K562 (cell line): ENCODE measurements around the gene PICK1. TPM values are rescaled to one million over a fixed set of nuclear protein-coding genes. Genes with fewer than 3 reads are reported as not detected.

Experiments
- ATAC-seq: fragments of 200-7000 bp; cut with Tn5 transposase; 3 replicates; pipeline ENCODE4 v1.9.1; 2020; ENCODE audit warnings: moderate library complexity
- BruUV-seq: library from RNA; stranded (reverse); fragments of 400-500 nt; replicated peaks from 2 replicates; lab custom pipeline; 2021; lab: Mats Ljungman, UMichigan
- CTCF ChIA-PET: fragments of 300-600 bp; formaldehyde crosslinking; extraction: SDS; loops from one replicate; lab custom pipeline; 2021; ENCODE audit warnings: low intra/inter-chr PET ratio; lab: Yijun Ruan, JAX
- POLR2A ChIA-PET: fragments of 300-600, 350-650 bp; sonication (Branson Sonifier 250); formaldehyde crosslinking; extraction: SDS; loops from one replicate; lab custom pipeline; 2021; ENCODE audit warnings: antibody characterized with exemption, inconsistent platforms; lab: Yijun Ruan, JAX
- DNase-seq, 4 experiments: peaks; one replicate each; pipeline versions ENCODE4 v3.0.0 to v3.0.0-alpha.2; 2011 to 2018; ENCODE audit warnings: low spot score in 3 of 4, mixed read lengths in 3 of 4; ENCODE audit errors: extremely low read depth in 1 of 4
- FAIRE-seq: peaks from 2 replicates; lab custom pipeline; 2011; peaks lifted over from hg19 to GRCh38; lab: Jason Lieb, UNC
- H2AFZ ChIP-seq: 2 replicates; pipeline ENCODE4 v1.6.0; 2011; ENCODE audit warnings: low read depth, low read length, control low read depth, inconsistent platforms
- H3K27ac ChIP-seq: fragments of 200-600 bp; 3 replicates; pipeline ENCODE4 v1.8.0; 2011; ENCODE audit warnings: low read depth, mild to moderate bottlenecking, control low read depth, inconsistent platforms, low read length, moderate library complexity, mixed read lengths; ENCODE audit errors: extremely low read depth
- H3K27me3 ChIP-seq, 2 experiments: fragments of 300-600 bp in 1 of 2; 2 replicates in 1 of 2; 3 replicates in 1 of 2; pipeline versions ENCODE4 v1.6.0 to v1.8.0; 2011; ENCODE audit warnings: inconsistent platforms in 2 of 2, low read length in 2 of 2, mild to moderate bottlenecking in 1 of 2, mixed read lengths in 1 of 2, moderate library complexity in 1 of 2; ENCODE audit not compliant: control insufficient read depth in 2 of 2, insufficient read depth in 2 of 2
- H3K36me3 ChIP-seq: fragments of 300-600 bp; 3 replicates; pipeline ENCODE4 v1.8.0; 2011; ENCODE audit warnings: mild to moderate bottlenecking, low read length, inconsistent platforms; ENCODE audit not compliant: control insufficient read depth, insufficient read depth
- H3K4me1 ChIP-seq, 2 experiments: fragments of 200-600 bp in 1 of 2; replicated peaks in 1 of 2; 2 replicates in 1 of 2; 3 replicates in 1 of 2; pipeline versions ENCODE4 v1.5.1 to v1.8.0; 2011; ENCODE audit warnings: inconsistent platforms in 2 of 2, low read length in 2 of 2, mild to moderate bottlenecking in 1 of 2, mixed read lengths in 1 of 2, moderate library complexity in 1 of 2; ENCODE audit not compliant: control insufficient read depth in 2 of 2, insufficient read depth in 2 of 2
- H3K4me2 ChIP-seq: 2 replicates; pipeline ENCODE4 v1.6.1; 2011; ENCODE audit warnings: low read length, control low read depth, inconsistent platforms, mixed read lengths; ENCODE audit not compliant: insufficient read depth
- H3K4me3 ChIP-seq: fragments of 200-600 bp; sonication (generic), shearing (Covaris generic); 2 replicates; pipeline ENCODE4 v1.5.1; 2016; ENCODE audit warnings: control low read depth, inconsistent platforms
- H3K79me2 ChIP-seq: fragments of 200-600 bp; 3 replicates; pipeline ENCODE4 v1.8.0; 2011; ENCODE audit warnings: low read length, inconsistent platforms; ENCODE audit not compliant: control insufficient read depth, insufficient read depth
- H3K9ac ChIP-seq, 2 experiments: 2 replicates each; pipeline versions ENCODE4 v1.6.0 to v1.6.1; 2011; ENCODE audit warnings: low read depth in 2 of 2, low read length in 2 of 2, control low read depth in 1 of 2, inconsistent platforms in 1 of 2, mild to moderate bottlenecking in 1 of 2, mixed read lengths in 1 of 2; ENCODE audit not compliant: insufficient read depth in 1 of 2
- H3K9me1 ChIP-seq: one replicate; pipeline ENCODE4 v1.6.0; 2011; ENCODE audit warnings: inconsistent platforms, mild to moderate bottlenecking, low read length, moderate library complexity; ENCODE audit not compliant: control insufficient read depth, insufficient read depth
- H3K9me3 ChIP-seq: replicated peaks from 2 replicates; pipeline ENCODE4 v1.5.1; 2011; ENCODE audit warnings: low read depth, low read length, inconsistent platforms; ENCODE audit not compliant: control insufficient read depth, insufficient read depth
- H4K20me1 ChIP-seq: replicated peaks from 2 replicates; pipeline ENCODE4 v1.6.1; 2011; ENCODE audit warnings: low read length, inconsistent platforms, mixed read lengths; ENCODE audit not compliant: control insufficient read depth, insufficient read depth
- ARID1B ChIP-seq: fragments of 450-650 bp; IDR thresholded peaks from 2 replicates; pipeline ENCODE4 v1.6.1; 2016; ENCODE audit warnings: antibody characterized with exemption, mild to moderate bottlenecking, inconsistent platforms
- ATF2 ChIP-seq: sonication (generic); formaldehyde crosslinking; IDR thresholded peaks from 2 replicates; pipeline ENCODE4 v1.8.1; 2022; ENCODE audit warnings: missing genetic modification reagents
- CREB3L1 ChIP-seq: fragments of 450-650 bp; IDR thresholded peaks from 2 replicates; pipeline ENCODE4 v1.6.1; 2014; ENCODE audit warnings: low read depth, mild to moderate bottlenecking, moderate library complexity, borderline replicate concordance
- FOXM1 ChIP-seq, 2 experiments: fragments of 450-650 bp in 1 of 2; sonication (generic) in 1 of 2; formaldehyde crosslinking in 1 of 2; IDR thresholded peaks; 2 replicates each; pipeline versions ENCODE4 v1.6.1 to v1.9.0; 2017 to 2022; ENCODE audit warnings: low read depth in 2 of 2, mild to moderate bottlenecking in 2 of 2, missing genetic modification reagents in 1 of 2, moderate library complexity in 1 of 2
- HDAC1 ChIP-seq, 2 experiments: fragments of 450-650 bp; IDR thresholded peaks; 2 replicates each; pipeline ENCODE4 v1.6.1; 2016 to 2017; ENCODE audit warnings: inconsistent platforms in 1 of 2, mild to moderate bottlenecking in 1 of 2, moderate library complexity in 1 of 2
- RBBP5 ChIP-seq: fragments of 200-600 bp; sonication (generic); IDR thresholded peaks from 2 replicates; pipeline ENCODE4 v1.6.1; 2012; ENCODE audit warnings: borderline replicate concordance, mild to moderate bottlenecking, low read length, control low read depth, inconsistent platforms; ENCODE audit not compliant: insufficient read depth, poor library complexity, severe bottlenecking
- ZNF407 ChIP-seq: fragments of 450-650 bp; IDR thresholded peaks from 2 replicates; pipeline ENCODE4 v1.6.1; 2016; ENCODE audit warnings: low read depth
- ZNF778 ChIP-seq: fragments of 450-650 bp; formaldehyde crosslinking; IDR thresholded peaks from 2 replicates; pipeline ENCODE4 v1.4.0; 2020; ENCODE audit warnings: mild to moderate bottlenecking, moderate library complexity
- WGBS: fragments of 100-300 bp; shearing (Covaris generic); methylation state at CpG from one replicate; pipeline ENCODE4 v1.1.6; 2016; ENCODE audit warnings: low coverage, mixed read lengths; ENCODE audit not compliant: insufficient coverage; ENCODE audit errors: missing lambda C conversion rate; 5-methylcytosine and 5-hydroxymethylcytosine counted together
- in situ Hi-C: fragments of 300-500 bp; cut with MboI; formaldehyde crosslinking; loops from 4 replicates; pipeline ENCODE4 v1.15.0; 2018; ENCODE audit warnings: inconsistent platforms, mixed read lengths
- intact Hi-C: fragments of 100-400 bp; cut with micrococcal nuclease; formaldehyde crosslinking; loops from 2 replicates; pipeline ENCODE4 v1.14.2; 2022
- polyA plus RNA-seq, 8 experiments: library from polyadenylated mRNA; depleted of rRNA in 4 of 8; stranded (reverse) in 5 of 8; unstranded in 3 of 8; fragments of >200 nt; fragmentation: Nextera tagmentation in 2 of 8; fragmentation: Illumina TruSeq in 1 of 8; extraction: Ambion mirVana in 2 of 8; extraction: Trizol in 1 of 8; gene quantifications; 2 replicates each; pipeline versions ENCODE4 v1.2.1 to v1.2.3, GENCODE V29; 2011 to 2014; ENCODE audit warnings: inconsistent platforms in 1 of 8, missing spikeins in 1 of 8
- total RNA-seq, 7 experiments: library from RNA; depleted of rRNA in 6 of 7; stranded (reverse); fragments of >200 nt in 6 of 7; fragmentation: Illumina TruSeq in 2 of 7; extraction: Trizol in 2 of 7; gene quantifications; 2 replicates each; pipeline versions ENCODE4 v1.2.1 to v1.2.3, GENCODE V29; 2011 to 2021; ENCODE audit warnings: low replicate concordance in 1 of 7

The PICK1 gene
- total and polyA plus RNA-seq, 9 of the 15 experiments (the other 6 are each of a cell fraction or from before 2014, with no cell fraction given): 0.06 to 11.0 (median 7.9) TPM; not detected in 1

GRCh38 chr22:38081636-38081940 lies 24.4 kb downstream of the PICK1 start:
- peaks cover 0 to 47% of the 10 kb centered on the region in 2 experiments; a peak in 2 of 5 replicates for H3K4me1 ChIP-seq
- TF ChIP-seq ARID1B (no peak), HDAC1 (IDR thresholded peaks at IDR 0.05) (no peak), ATF2 (no peak), ZNF778 (no peak), FOXM1 (IDR thresholded peaks at IDR 0.05; ENCODE audit: low read depth) (no peak), FOXM1 (CRISPR knock-in tag; IDR thresholded peaks at IDR 0.05; ENCODE audit: low read depth) (no peak), ZNF407 (no peak), RBBP5 (no peak), CREB3L1 (no peak)
- TF ChIP-seq, all 486 proteins: peak for 0
- Histone ChIP-seq H4K20me1 (no peaks in the 10 kb centered on the region), H3K9me1 (no peaks in the 10 kb centered on the region), H3K27me3 (peaks cover 2 to 41% of the 10 kb centered on the region in 2 experiments; a peak in 2 of 5 replicates), H3K79me2 (no peaks in the 10 kb centered on the region), H3K27ac (no peak overlapping the region), H3K9me3 (no peaks in the 10 kb centered on the region), H3K36me3 (no peaks in the 10 kb centered on the region), H2AFZ (no peak overlapping the region), H3K4me3 (no peak overlapping the region), H3K4me2 (no peak overlapping the region), H3K9ac (no peak overlapping the region)
- CTCF ChIA-PET: interaction anchor here (0.7 kb wide), 1 partner anchor 274 kb away, joined by 3 read pairs; no protein-coding TSS in a partner anchor
- in situ Hi-C loops: no loop called here
- DNase-seq (no peak), FAIRE-seq (no peak), ATAC-seq (no peak)
- intact Hi-C loops: no loop called here
- no TSS peak for BruUV-seq
- POLR2A ChIA-PET: no interaction called here
- 36% methylated on average over 5 of the region's 17 CpGs for WGBS
